ENCODE data around the gene UBALD1. TPM values are rescaled to one million over a fixed set of nuclear protein-coding genes. Genes with fewer than 3 reads are reported as not detected.

UBALD1 gene
- total and polyA plus RNA-seq, 9 of the 15 experiments (the other 6 are each of a cell fraction or from before 2014, with no cell fraction given), result 1.3 to 38.0 (median 6.2) TPM; not detected in 2

- TF ChIP-seq, protein P1, sequence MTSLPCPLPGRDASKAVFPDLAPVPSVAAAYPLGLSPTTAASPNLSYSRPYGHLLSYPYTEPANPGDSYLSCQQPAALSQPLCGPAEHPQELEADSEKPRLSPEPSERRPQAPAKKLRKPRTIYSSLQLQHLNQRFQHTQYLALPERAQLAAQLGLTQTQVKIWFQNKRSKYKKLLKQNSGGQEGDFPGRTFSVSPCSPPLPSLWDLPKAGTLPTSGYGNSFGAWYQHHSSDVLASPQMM (CRISPR knock-in tag; IDR thresholded peaks at IDR 0.05), result no peak
These were observed 1.5 kb upstream of the UBALD1 start (continued) for GRCh38 chr16:4616047-4616811.

DNA sequence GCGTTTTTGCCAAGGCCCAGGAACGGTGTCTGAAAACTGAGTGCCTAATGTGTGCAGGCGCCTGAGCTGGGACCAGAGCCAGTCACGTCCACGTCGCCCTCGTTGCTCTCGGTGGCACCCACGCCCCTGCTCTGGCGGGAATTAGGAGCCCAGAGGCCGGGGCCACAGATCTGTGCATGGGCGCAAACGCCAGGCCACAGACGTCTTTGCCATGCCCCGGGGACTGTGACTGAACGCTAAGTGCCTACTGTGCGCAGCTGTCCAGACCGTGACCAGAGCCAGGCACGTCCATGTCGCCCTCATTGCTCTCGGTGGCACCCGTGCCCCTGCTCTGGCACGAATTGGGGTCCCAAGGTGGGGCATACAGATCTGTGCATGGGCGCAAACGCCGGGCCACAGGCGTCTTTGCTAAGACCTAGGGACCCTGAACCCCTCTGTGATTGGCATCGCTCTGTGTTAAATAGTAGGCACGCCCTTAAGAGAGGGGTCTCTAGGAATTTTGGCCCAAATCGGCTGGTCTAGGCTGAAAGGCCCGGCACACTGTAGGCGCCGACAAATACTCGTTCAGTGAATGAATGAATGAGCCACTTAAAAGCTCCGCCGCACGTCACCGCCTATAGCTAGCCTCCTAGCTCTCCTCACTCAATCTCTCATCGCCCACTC is 827 bp upstream of the UBALD1 start:
- peak overlapping the region; percentile 94 for H3K4me3 ChIP-seq
- peaks cover 6% of the 10 kb centered on the region; the same call in 1 of the 3 replicates for H3K36me3 ChIP-seq (ENCODE audit: control insufficient read depth, insufficient read depth, low read length)
- H3K9ac ChIP-seq (ENCODE audit: insufficient read depth in 1 of 2, low read depth in 2 of 2, low read length in 2 of 2), result peak overlapping the region; percentile 93
- DNase-seq (ENCODE audit: extremely low read depth in 1 of 4, low spot score in 3 of 4) (no peak), ATAC-seq (no peak), FAIRE-seq (no peak)
- peaks cover 28 to 79% of the 10 kb centered on the region in 2 experiments for H3K4me1 ChIP-seq (replicated peaks in 1 of 2; ENCODE audit: control insufficient read depth in 2 of 2, insufficient read depth in 2 of 2, low read length in 2 of 2)
- no peaks in the 10 kb centered on the region for H3K9me3 ChIP-seq (replicated peaks; ENCODE audit: control insufficient read depth, insufficient read depth, low read depth, low read length)
- peaks cover 42% of the 10 kb centered on the region for H3K79me2 ChIP-seq (ENCODE audit: control insufficient read depth, insufficient read depth, low read length)
- peak overlapping the region; percentile 95 for H2AFZ ChIP-seq (ENCODE audit: low read depth, low read length)
- peak overlapping the region; percentile 97 for H3K27ac ChIP-seq (ENCODE audit: extremely low read depth, low read depth, low read length)
- intact Hi-C loops (cut with micrococcal nuclease) (no loop called here), in situ Hi-C loops (cut with MboI) (no loop called here)
- no peaks in the 10 kb centered on the region for H3K27me3 ChIP-seq (ENCODE audit: control insufficient read depth in 2 of 2, insufficient read depth in 2 of 2, low read length in 2 of 2)
- peaks cover 12% of the 10 kb centered on the region for H3K9me1 ChIP-seq (ENCODE audit: control insufficient read depth, insufficient read depth, low read length)
- BruUV-seq (replicated peaks), result no TSS peak
- ChIA-PET POLR2A (interaction anchor here (0.7 to 2.1 kb wide), 6 partner anchors 8 to 318 kb away, joined by 3 to 22 read pairs (median 5); partner anchors contain the start of gene MGRN1), CTCF (ENCODE audit: low intra/inter-chr PET ratio) (no interaction called here)
- WGBS (ENCODE audit: insufficient coverage, low coverage, missing lambda C conversion rate), result 65% methylated on average over 35 of the region's 39 CpGs
- H4K20me1 ChIP-seq (replicated peaks; ENCODE audit: control insufficient read depth, insufficient read depth, low read length), result peaks cover 25% of the 10 kb centered on the region
- H3K4me2 ChIP-seq (ENCODE audit: insufficient read depth, low read length), result peak overlapping the region; percentile 90
- 0 out of 2 replicates have a peak, but pooled peaks have one; percentile 31 for TF ChIP-seq PYGO2 (tag; IDR thresholded peaks at IDR 0.05)
- TF ChIP-seq, protein P2, sequence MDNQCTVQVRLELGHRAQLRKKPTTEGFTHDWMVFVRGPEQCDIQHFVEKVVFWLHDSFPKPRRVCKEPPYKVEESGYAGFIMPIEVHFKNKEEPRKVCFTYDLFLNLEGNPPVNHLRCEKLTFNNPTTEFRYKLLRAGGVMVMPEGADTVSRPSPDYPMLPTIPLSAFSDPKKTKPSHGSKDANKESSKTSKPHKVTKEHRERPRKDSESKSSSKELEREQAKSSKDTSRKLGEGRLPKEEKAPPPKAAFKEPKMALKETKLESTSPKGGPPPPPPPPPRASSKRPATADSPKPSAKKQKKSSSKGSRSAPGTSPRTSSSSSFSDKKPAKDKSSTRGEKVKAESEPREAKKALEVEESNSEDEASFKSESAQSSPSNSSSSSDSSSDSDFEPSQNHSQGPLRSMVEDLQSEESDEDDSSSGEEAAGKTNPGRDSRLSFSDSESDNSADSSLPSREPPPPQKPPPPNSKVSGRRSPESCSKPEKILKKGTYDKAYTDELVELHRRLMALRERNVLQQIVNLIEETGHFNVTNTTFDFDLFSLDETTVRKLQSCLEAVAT (IDR thresholded peaks at IDR 0.05), result peak in 1 of 2 experiments; percentile 83; a peak in 2 of 4 replicates
- peak; percentile 6 for TF ChIP-seq FIP1L1 (IDR thresholded peaks at IDR 0.05; ENCODE audit: low read depth, low read length, poor library complexity, severe bottlenecking)
- TF ChIP-seq, protein P3, sequence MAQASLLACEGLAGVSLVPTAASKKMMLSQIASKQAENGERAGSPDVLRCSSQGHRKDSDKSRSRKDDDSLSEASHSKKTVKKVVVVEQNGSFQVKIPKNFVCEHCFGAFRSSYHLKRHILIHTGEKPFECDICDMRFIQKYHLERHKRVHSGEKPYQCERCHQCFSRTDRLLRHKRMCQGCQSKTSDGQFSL (CRISPR knock-in tag; IDR thresholded peaks at IDR 0.05), result no peak
- TF ChIP-seq, protein P3 (tag; IDR thresholded peaks at IDR 0.05), result 0 out of 4 replicates have a peak, but pooled peaks of 1 of the 2 experiments have one; percentile 42
- TF ChIP-seq FOXJ3 (CRISPR knock-in tag; IDR thresholded peaks at IDR 0.05), result no peak
- no peak; the same call in 1 of the 2 replicates for TF ChIP-seq BRD4 (IDR thresholded peaks at IDR 0.05)
- TF ChIP-seq CREB3 (tag; conservative IDR thresholded peaks at IDR 0.05; ENCODE audit: low read depth), result peak; percentile 3; the same call in 1 of the 2 replicates
- TF ChIP-seq PBX2 (CRISPR knock-in tag; IDR thresholded peaks at IDR 0.05; ENCODE audit: low read depth), result no peak
- no peak for TF ChIP-seq PBX2 (tag; conservative IDR thresholded peaks at IDR 0.05; ENCODE audit: low read depth)
